ENCODE measurements around the gene STXBP1.

Gene STXBP1

DNA sequence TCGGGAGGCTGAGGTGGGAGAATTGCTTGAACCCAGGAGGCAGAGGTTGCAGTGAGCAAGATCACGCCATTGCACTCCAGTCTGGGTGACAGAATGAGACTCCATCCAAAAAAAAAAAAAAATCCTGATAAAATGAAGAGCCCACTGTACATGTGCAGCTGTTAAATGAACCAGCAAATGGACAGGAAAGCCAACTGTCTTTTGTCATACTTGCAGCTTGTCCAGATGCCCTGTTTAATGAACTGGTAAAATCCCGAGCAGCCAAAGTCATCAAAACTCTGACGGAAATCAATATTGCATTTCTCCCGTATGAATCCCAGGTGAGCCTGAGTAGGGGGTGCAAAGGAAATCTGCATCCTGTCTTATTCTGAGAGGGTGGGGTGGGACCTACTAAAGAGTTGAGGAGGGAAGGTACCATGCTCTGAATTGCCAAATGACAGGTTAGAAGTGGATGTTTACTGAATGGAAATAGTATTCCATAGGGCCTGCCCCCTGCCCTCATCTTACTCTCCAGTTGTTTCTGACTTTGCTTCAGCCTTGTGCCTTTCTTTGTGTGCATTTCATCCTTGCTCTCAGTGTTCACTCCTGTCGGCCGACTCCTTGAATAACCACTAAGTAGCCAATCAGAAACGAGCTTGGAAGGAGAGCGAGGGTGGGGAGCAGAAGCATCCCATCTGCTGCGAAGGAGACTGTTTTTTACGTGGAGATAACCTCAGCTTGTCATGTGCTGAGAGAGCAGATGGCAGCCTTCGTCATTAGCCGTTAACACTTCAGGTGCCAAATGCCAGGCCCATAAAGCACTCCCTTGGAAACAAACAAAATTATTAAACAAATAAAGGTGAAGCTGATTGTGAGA lies 49.0 kb downstream of the STXBP1 start:
- peak; percentile 80 for DNase-seq

GRCh38 chr9:127662617-127663016 lies 50.5 kb downstream of the STXBP1 start:
- DNase-seq: no peak

DNA sequence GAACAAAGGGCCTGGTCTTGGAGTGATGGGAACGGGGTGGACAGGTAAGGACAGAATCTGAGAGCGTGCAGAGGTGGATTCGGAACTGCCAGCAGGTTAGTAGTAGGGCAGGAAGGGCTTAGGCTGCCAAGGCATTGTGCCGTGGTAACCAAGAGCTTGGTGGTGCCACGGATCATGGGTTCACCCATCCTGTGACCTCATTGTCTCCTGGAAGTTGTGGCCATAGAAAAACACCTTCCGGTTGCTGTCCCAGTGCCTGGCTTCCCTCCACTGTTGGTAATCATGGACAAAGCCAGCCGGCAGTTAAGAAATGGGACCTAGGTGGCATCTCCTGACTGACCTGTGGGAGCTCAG lies 52.2 kb downstream of the STXBP1 start:
- no peak for DNase-seq

GRCh38 chr9:127664678-127665507 lies 52.8 kb downstream of the STXBP1 start:
- DNase-seq: no peak

DNA sequence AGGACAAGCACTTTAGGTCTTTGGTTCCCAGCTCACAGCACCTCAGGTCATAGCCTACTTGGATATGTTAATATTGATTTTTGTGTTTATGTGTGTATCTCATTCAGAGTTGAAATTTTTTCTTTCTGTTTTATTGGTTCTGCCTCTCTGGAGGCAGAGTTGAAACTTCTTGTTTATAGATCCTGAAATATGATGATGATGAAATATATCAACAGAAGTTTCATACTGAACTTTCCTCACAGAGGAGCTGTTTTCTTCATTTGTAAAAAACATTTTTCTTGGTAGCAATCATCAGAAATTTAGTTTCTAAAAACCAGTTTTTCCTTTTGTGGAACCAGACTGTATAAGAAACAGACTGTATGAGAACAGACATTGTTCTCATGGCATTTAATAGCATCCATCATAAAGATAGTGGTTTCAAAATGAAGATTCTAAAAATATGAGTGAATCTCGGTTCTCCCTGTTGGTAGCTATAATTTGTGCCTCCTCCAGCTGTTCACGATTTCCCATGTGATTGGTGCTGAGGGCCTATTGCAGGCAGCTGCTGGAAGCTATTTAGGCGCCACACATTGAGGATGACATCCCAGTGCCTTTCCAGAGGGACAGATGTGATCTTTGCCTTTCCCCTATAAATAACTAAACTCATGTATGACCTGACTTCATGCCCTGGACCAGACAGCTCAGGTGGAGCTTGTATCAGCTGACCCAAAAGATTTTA lies 55.2 kb downstream of the STXBP1 start:
- DNase-seq: no peak

GRCh38 chr9:127667906-127668305 lies 55.8 kb downstream of the STXBP1 start:
- no peak for DNase-seq

DNA sequence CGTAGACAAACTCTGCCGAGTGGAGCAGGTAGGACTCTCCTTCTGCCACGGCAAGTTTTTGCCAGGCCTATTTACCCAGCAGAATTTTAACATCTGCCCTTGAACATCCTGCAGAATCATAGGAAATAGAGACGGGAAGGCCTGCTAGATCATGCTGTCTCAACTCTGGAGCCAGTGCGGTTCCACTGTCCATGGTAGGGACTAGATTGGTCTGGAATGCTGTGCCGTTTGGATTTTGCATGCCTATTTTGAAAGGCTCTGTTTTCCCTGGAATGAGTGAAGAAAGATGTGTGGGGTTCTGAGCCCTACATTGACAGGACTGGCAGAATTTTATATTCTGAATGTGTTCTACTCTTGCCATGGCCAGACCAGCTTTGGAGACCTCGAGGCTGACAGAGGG lies 61.2 kb downstream of the STXBP1 start:
- DNase-seq: no peak

DNA sequence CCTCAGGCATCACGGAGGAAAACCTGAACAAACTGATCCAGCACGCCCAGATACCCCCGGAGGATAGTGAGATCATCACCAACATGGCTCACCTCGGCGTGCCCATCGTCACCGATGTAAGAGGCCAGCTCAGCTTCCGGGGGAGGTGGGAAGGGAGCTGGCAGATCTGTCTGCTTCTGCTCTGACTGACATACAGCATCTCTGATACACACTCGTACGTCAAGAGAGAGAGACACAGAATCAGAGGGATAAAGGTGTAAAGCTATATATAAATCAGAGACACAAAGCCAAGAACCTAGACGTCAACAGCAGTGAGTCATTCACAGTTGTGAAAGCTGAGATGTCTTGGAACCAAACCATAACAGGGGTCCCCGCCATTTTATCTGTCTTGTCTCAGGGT lies 64.6 kb downstream of the STXBP1 start:
- DNase-seq: no peak

DNA sequence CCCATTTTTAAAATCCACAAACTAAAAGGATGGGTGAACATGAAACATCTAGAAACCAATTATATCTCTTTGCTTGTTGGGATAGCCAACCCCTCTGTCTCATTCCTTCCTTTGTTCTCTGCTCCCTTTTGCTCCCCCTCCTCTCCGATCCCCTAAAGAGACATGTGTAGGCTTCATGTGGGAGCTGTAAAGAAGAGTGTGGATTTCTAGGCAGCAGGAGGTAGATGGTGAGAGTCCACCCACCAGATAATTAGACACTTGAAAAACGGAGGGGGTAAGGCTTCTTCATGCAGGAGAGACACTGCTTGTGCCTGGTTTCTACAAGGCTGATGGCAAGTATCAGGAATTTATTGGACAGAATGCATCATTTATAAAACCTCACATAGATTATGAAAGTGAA lies 67.4 kb downstream of the STXBP1 start:
- no peak for DNase-seq

DNA sequence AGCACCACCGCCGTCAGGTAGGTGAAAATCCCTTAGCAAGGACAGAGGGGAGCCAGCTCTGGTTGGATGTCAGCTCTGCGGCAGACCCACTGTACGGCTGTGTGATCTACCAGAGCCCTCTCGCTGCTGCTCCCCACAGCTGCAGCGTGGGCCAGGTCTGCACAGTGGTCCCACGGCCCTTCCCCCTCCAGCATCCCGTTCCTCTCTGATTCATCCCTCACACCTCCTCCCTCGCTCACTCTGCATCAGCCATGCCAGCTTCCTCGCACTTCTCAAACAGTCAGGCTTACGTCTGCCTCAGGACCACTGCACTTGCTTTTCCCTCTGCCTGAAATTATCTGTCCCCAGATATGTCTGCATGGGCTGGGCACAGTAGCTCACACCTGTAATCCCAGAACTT lies 68.1 kb downstream of the STXBP1 start:
- DNase-seq: no peak

DNA sequence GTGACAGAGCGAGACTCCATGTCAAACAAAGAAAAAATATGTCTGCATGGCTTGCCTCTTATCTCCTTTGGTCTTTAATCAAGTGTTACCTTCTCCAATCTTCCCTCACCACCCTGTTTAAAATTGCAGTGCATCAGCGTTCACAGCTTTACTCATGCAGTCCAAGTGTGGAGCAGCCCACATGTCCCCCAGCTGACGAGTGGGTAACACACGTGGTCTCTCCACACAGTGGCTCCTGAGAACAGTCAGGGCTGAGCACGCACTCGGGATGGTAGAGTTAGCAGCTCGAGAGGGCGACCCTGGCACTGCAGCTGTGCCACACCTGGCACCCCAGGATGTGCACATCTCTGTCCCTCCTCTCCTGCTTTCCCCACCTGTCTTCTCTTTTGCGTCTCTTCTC lies 68.8 kb downstream of the STXBP1 start:
- DNase-seq: no peak

DNA sequence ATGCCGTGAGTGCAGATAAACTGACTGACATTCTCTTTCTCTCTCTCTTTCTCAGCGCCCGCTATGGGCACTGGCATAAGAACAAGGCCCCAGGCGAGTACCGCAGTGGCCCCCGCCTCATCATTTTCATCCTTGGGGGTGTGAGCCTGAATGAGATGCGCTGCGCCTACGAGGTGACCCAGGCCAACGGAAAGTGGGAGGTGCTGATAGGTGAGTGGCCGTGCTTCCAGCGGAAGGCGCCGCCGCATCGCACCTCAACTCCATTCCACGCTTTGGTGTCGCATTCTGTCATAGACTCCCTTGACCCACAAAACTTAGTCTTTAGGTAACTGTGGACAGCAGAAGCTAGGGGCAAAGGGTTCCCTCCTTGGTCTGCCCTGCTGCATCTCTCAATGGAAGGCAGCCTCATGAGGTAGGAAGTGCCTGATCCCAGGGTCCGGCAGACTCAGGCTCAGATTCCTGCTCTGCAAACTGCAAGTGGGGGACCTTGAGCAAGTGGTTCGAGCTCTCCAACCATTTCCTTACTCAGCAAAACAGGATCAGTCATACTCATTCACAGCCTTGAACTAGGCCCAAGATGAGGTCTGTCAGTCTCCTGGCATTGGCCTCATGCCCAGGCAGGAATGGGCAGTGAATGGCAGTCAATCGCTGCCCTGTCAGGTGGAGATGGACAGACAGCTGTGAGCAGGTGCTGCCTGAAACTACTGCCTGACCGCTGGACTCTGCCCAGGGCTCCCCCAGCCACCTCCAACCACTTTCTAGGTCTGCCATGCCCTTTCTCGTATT lies 70.5 kb downstream of the STXBP1 start:
- no peak for DNase-seq

DNA sequence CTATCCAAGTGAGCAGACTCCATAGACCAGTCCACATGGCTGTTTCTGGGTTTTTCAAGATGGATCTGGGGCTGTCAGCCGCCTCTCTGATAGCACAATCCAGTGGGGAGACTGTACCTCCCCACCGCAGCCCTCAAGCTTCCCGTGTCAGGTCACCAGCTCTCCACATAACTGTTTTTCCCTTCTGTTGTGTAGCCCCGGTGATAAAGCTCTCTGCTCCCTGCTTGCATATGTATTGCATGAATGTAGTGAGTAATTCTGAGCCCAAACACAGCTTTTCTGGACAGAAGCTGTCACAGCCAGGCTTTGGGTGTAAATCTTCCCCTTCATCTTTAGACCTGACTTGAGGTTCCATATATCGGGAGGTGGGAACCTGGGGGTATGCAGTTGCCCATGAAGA lies 71.6 kb downstream of the STXBP1 start:
- no peak for DNase-seq

GRCh38 chr9:127684576-127684975 lies 72.5 kb downstream of the STXBP1 start:
- no peak for DNase-seq

DNA sequence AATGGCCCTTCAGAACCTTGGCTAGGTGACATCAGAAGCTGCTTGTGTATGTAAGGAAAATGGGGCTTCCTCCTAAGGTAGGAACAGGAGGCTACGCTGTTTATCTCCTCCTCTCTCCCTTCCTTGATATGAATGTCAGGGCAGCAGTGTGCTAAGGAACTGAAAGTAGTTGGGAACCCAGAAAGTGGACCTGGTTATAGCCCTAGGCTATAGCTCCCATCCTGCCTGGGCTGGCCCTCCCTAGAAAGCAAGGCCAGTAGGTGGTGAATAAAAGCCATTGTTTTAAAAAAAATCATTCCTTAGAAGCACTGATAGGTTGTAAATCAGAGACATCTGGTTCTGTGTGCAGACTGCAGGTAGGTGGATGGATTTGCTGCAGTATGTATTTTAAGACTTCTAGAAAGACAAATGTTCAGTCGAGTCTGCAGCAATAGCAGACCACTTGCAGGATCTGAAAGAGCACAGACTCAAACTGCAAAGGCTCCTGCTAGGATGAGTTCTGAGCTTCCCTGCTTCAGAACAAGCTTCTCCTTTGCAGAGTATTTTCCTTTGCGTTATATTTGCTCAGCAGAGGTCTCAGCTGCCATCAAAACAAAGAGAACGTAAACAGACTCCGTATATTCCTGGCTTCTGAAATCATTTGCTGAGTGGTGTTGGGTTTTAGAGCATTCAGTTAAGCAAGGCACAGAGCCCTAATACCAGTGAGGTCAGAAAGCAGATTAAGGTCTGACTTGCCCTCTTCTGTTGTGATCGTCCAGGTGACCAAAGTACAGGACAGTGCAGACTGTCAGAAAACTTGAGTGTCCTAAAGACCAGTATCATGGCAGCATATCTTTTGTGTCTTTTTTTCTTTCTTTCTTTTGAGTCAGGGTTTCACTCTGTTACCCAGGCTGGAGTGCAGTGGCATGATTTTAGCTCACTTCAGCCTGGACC lies 74.7 kb downstream of the STXBP1 start:
- DNase-seq: no peak

DNA sequence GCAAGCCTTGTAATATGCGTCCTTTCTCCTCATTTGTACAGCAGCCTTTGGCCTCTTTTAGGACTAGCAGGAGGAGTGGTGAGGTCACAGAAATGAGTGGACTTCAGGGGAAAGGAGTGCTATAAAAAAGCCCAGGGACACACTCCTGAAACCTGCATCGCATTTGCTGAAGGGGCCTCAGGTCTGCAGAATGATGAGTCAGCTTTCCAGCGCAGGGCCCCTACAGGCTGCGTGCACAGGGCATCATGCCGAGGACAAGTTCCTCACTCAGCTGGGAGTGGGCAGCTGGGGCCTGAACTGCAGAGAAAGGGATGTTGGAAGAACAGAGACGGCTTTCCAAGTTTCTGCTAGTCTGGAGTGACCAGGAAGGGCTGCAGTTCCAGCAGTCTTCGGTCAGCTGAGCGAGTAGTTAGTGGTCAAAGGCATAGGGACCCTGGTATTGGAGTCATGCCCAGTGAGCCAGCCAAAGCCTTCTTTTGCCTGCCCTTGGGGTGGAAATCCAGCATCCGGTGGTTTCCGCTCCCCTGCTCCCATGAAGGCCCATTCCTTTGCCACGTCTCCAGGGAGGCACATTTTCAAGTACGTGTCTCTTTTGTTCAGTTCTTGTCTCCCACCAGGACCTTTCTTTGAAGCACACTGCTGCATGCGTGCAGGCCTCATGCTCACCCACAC lies 77.4 kb downstream of the STXBP1 start:
- no peak for DNase-seq

GRCh38 chr9:127690735-127691134 lies 78.7 kb downstream of the STXBP1 start:
- DNase-seq: no peak

GRCh38 chr9:127692071-127692470 lies 80.0 kb downstream of the STXBP1 start:
- DNase-seq: no peak

- no peak for DNase-seq
These were observed 81.1 kb downstream of the STXBP1 start for GRCh38 chr9:127693143-127693542.

DNA sequence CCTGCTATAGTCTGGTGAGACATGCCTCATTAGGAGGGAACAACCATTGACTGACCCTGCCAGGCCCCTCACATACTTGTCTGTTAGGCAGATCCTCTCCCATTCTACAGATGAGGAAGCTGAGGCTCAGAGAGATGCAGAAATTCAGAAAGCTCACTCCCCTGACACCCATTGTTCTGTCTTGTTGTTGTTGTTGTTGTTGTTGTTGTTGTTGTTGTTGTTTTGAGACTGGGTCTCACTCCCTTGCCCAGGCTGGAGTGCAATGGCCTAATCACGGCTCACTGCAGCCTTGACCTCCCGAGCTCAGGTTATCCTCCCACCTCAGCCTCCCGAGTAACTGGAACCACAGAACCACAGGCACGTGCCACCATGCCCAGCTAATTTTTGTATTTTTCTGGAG lies 81.6 kb downstream of the STXBP1 start:
- no peak for DNase-seq
